GM12891 (cell line): Measurements from ENCODE around the gene PRDX4.

Source experiments
- DNase-seq: peaks from one replicate; pipeline ENCODE4 v3.0.0; 2011; ENCODE audit warnings: low spot score; ENCODE audit not compliant: insufficient read length
- FAIRE-seq: peaks from 2 replicates; lab custom pipeline; 2011; peaks lifted over from hg19 to GRCh38; lab: Jason Lieb, UNC
- PAX5 ChIP-seq: IDR thresholded peaks from 2 replicates; pipeline ENCODE4 v1.6.1; 2011; ENCODE audit warnings: low read length, moderate library complexity, mild to moderate bottlenecking; ENCODE audit not compliant: insufficient read depth, severe bottlenecking
- POLR2A ChIP-seq: IDR thresholded peaks from 2 replicates; pipeline ENCODE4 v1.6.1; 2011; ENCODE audit warnings: low read depth, low read length, control low read depth
- POLR2AphosphoS5 ChIP-seq: IDR thresholded peaks from 2 replicates; pipeline ENCODE4 v1.6.1; 2011; ENCODE audit warnings: low read depth, low read length, control low read depth
- POU2F2 ChIP-seq: IDR thresholded peaks from 2 replicates; pipeline ENCODE4 v1.6.1; 2011; ENCODE audit warnings: low read depth, mild to moderate bottlenecking, control low read depth, low read length, moderate library complexity
- SPI1 ChIP-seq: IDR thresholded peaks from 2 replicates; pipeline ENCODE4 v1.6.1; 2011; ENCODE audit warnings: low read depth, low read length, control low read depth
- TAF1 ChIP-seq: IDR thresholded peaks from 2 replicates; pipeline ENCODE4 v1.6.1; 2011; ENCODE audit warnings: low read depth, low read length, control low read depth

PRDX4 gene

GRCh38 chrX:23727206-23727605 is 59.9 kb downstream of the PRDX4 start:
- DNase-seq, result no peak
- TF ChIP-seq POU2F2, result no peak
- no peak for TF ChIP-seq TAF1
- no peak for TF ChIP-seq POLR2AphosphoS5
- no peak for TF ChIP-seq PAX5
- TF ChIP-seq POLR2A, result no peak
- no peak for TF ChIP-seq SPI1
- no peak for FAIRE-seq

DNA sequence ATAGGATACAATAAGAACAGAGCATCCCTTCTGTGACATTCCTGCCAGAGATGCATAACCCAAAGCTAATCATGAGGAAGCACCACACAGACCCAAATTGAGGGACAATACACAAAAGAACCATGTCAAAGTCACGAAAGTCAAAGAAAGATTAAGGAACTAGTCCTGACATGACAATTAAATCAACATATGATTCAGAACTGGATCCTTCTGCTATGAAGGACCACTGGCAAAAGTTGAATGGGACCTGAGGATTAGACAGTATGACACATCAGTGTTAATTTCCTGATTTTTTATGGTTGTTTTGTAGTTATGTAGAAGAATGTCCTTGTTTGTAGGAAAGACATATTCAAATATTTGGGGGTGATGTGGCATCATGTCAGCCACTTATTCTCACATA is 61.9 kb downstream of the PRDX4 start:
- TF ChIP-seq SPI1 (no peak), POLR2AphosphoS5 (no peak), POU2F2 (no peak), TAF1 (no peak), PAX5 (no peak), POLR2A (no peak)
- FAIRE-seq (no peak), DNase-seq (no peak)

DNA sequence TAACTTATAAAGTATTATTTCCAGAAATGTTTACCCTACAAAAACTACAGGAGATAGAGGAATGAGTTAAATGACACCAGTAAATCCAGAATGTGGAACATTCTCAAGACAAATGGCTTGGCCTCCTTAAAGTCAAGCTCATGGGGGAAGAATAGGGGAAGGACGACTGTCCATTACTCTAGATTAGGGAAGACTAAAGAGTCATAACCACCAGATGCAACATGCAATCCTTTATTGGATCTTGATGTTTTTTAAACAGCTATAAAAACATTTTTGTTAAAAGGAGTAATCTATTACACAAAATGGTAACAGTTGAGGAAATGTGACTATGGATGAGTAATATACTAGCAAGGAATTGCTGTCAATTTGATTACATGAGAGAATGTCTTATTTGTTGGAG is 64.7 kb downstream of the PRDX4 start:
- FAIRE-seq (no peak), DNase-seq (no peak)
- TF ChIP-seq TAF1, result no peak
- TF ChIP-seq PAX5, result no peak
- TF ChIP-seq SPI1, result no peak
- TF ChIP-seq POU2F2, result no peak
- no peak for TF ChIP-seq POLR2AphosphoS5
- no peak for TF ChIP-seq POLR2A

GRCh38 chrX:23732704-23733103 is 65.4 kb downstream of the PRDX4 start:
- DNase-seq (no peak), FAIRE-seq (peak; percentile 93)
- TF ChIP-seq SPI1, result peak; percentile 65
- TF ChIP-seq POU2F2, result no peak
